KOPT-K1 (cell line): Measurements from ENCODE around the gene CAMK2N1.
"Not testable (repeated sequence)": the region's sequence is repeated elsewhere in the genome, so short reads cannot be mapped to it uniquely, and the experiment has no call there.

Experiments
- H3K27ac ChIP-seq: fragments of 200-600 bp; sonication (generic); 2 replicates; pipeline ENCODE4 v1.5.1; 2016; ENCODE audit warnings: antibody characterized with exemption, mild to moderate bottlenecking, low read depth, low read length; ENCODE audit not compliant: poor library complexity, severe bottlenecking
- H3K36me3 ChIP-seq: fragments of 200-600 bp; sonication (generic); 2 replicates; pipeline ENCODE4 v1.5.1; 2017; ENCODE audit warnings: antibody characterized with exemption, mild to moderate bottlenecking, low read length, moderate library complexity; ENCODE audit not compliant: insufficient read depth
- H3K9me3 ChIP-seq: fragments of 200-600 bp; sonication (generic); 2 replicates; pipeline ENCODE4 v1.5.1; 2017; ENCODE audit warnings: antibody characterized with exemption, low read length, mild to moderate bottlenecking; ENCODE audit not compliant: insufficient read depth, poor library complexity, severe bottlenecking

The CAMK2N1 gene

GRCh38 chr1:20505488-20505887, 19.5 kb upstream of the CAMK2N1 start:
- peaks cover 9% of the 10 kb centered on the region for H3K9me3 ChIP-seq
- H3K27ac ChIP-seq = no peak overlapping the region
- peaks cover 30% of the 10 kb centered on the region for H3K36me3 ChIP-seq

- Histone ChIP-seq H3K9me3 (no peaks in the 10 kb centered on the region), H3K36me3 (peaks cover 57% of the 10 kb centered on the region), H3K27ac (no peak overlapping the region)
Observed at GRCh38 chr1:20500716-20501115, 14.7 kb upstream of the CAMK2N1 start.

- H3K36me3 ChIP-seq = peaks cover 56% of the 10 kb centered on the region
- no peak overlapping the region for H3K27ac ChIP-seq
- no peaks in the 10 kb centered on the region for H3K9me3 ChIP-seq
Observed at GRCh38 chr1:20499718-20500117, 13.7 kb upstream of the CAMK2N1 start.

- Histone ChIP-seq H3K9me3 (no peaks in the 10 kb centered on the region), H3K36me3 (peaks cover 56% of the 10 kb centered on the region), H3K27ac (no peak overlapping the region)
Observed at GRCh38 chr1:20499105-20499504, 13.1 kb upstream of the CAMK2N1 start.

GRCh38 chr1:20498116-20498515, 12.1 kb upstream of the CAMK2N1 start:
- peaks cover 52% of the 10 kb centered on the region for H3K36me3 ChIP-seq
- no peaks in the 10 kb centered on the region for H3K9me3 ChIP-seq
- H3K27ac ChIP-seq = no peak overlapping the region

GRCh38 chr1:20497506-20497905, 11.5 kb upstream of the CAMK2N1 start:
- no peaks in the 10 kb centered on the region for H3K9me3 ChIP-seq
- H3K36me3 ChIP-seq = peaks cover 48% of the 10 kb centered on the region
- no peak overlapping the region for H3K27ac ChIP-seq

GRCh38 chr1:20496725-20497383, 10.8 kb upstream of the CAMK2N1 start:
- not testable (repeated sequence) for H3K9me3 ChIP-seq, H3K27ac ChIP-seq
- H3K36me3 ChIP-seq = peaks cover 43% of the 10 kb centered on the region

GRCh38 chr1:20496241-20496661, 10.2 kb upstream of the CAMK2N1 start:
- Histone ChIP-seq H3K36me3 (peaks cover 37% of the 10 kb centered on the region), H3K27ac (no peak overlapping the region), H3K9me3 (no peaks in the 10 kb centered on the region)

GRCh38 chr1:20495661-20496060, 9.7 kb upstream of the CAMK2N1 start:
- Histone ChIP-seq H3K36me3 (peaks cover 31% of the 10 kb centered on the region), H3K9me3 (no peaks in the 10 kb centered on the region), H3K27ac (no peak overlapping the region)

- Histone ChIP-seq H3K9me3 (no peaks in the 10 kb centered on the region), H3K27ac (no peak overlapping the region), H3K36me3 (peaks cover 22% of the 10 kb centered on the region)
Observed at GRCh38 chr1:20494609-20495311, 8.8 kb upstream of the CAMK2N1 start.

- Histone ChIP-seq H3K27ac (no peak overlapping the region), H3K9me3 (no peaks in the 10 kb centered on the region), H3K36me3 (peaks cover 15% of the 10 kb centered on the region)
Observed at GRCh38 chr1:20493839-20494608, 8.0 kb upstream of the CAMK2N1 start.

- Histone ChIP-seq H3K27ac (no peak overlapping the region), H3K9me3 (no peaks in the 10 kb centered on the region), H3K36me3 (peaks cover 8% of the 10 kb centered on the region; the same call in 1 of the 2 replicates)
Observed at GRCh38 chr1:20493309-20493708, 7.3 kb upstream of the CAMK2N1 start.

- H3K36me3 ChIP-seq = 0 out of 2 replicates have a peak, but pooled peaks cover 2% of the 10 kb centered on the region
- no peaks in the 10 kb centered on the region for H3K9me3 ChIP-seq
- H3K27ac ChIP-seq = no peak overlapping the region
Observed at GRCh38 chr1:20492751-20493150, 6.7 kb upstream of the CAMK2N1 start.

GRCh38 chr1:20491866-20492265, 5.9 kb upstream of the CAMK2N1 start:
- Histone ChIP-seq H3K27ac (no peak overlapping the region), H3K36me3 (no peaks in the 10 kb centered on the region), H3K9me3 (no peaks in the 10 kb centered on the region)

GRCh38 chr1:20491178-20491577, 5.2 kb upstream of the CAMK2N1 start:
- Histone ChIP-seq H3K36me3 (no peaks in the 10 kb centered on the region), H3K9me3 (no peaks in the 10 kb centered on the region), H3K27ac (no peak overlapping the region)
